NOMO-1 treated with DMSO at 0.1 percent for 48 hours (cell line): Measurements from ENCODE around the gene CCDC33.

ENCODE experiments used
- DNase-seq: peaks from one replicate; lab custom pipeline; 2025; ENCODE audit not compliant: unreplicated experiment; lab: John Stamatoyannopoulos, UW

CCDC33 gene

GRCh38 chr15:74311734-74312444 lies 75.8 kb downstream of the CCDC33 start:
- no peak for DNase-seq

- DNase-seq, result no peak
These were observed 76.4 kb downstream of the CCDC33 start for GRCh38 chr15:74312445-74313007.

GRCh38 chr15:74313889-74314288 lies 77.8 kb downstream of the CCDC33 start:
- DNase-seq, result no peak

- no peak for DNase-seq
These were observed 78.8 kb downstream of the CCDC33 start for GRCh38 chr15:74314795-74315438.

GRCh38 chr15:74315626-74316025 lies 79.5 kb downstream of the CCDC33 start:
- peak; percentile 19 for DNase-seq

GRCh38 chr15:74316141-74316540 lies 80.0 kb downstream of the CCDC33 start:
- no peak for DNase-seq

- DNase-seq, result no peak
These were observed 81.8 kb downstream of the CCDC33 start for GRCh38 chr15:74317820-74318375.

GRCh38 chr15:74318376-74319137 lies 82.4 kb downstream of the CCDC33 start:
- DNase-seq, result peak; percentile 26

GRCh38 chr15:74319138-74319460 lies 83.0 kb downstream of the CCDC33 start:
- no peak for DNase-seq

- DNase-seq, result no peak
These were observed 83.6 kb downstream of the CCDC33 start for GRCh38 chr15:74319596-74320351.

- no peak for DNase-seq
These were observed 84.5 kb downstream of the CCDC33 start for GRCh38 chr15:74320352-74321247.

GRCh38 chr15:74322558-74323180 lies 86.5 kb downstream of the CCDC33 start:
- DNase-seq, result peak; percentile 39

- no peak for DNase-seq
These were observed 88.6 kb downstream of the CCDC33 start for GRCh38 chr15:74324714-74325113.

- DNase-seq, result no peak
These were observed 90.6 kb downstream of the CCDC33 start for GRCh38 chr15:74326746-74327145.

GRCh38 chr15:74327756-74328155 lies 91.6 kb downstream of the CCDC33 start:
- no peak for DNase-seq

- no peak for DNase-seq
These were observed 92.4 kb downstream of the CCDC33 start for GRCh38 chr15:74328331-74329056.

- DNase-seq, result no peak
These were observed 94.8 kb downstream of the CCDC33 start for GRCh38 chr15:74330861-74331408.

- DNase-seq, result no peak
These were observed 95.9 kb downstream of the CCDC33 start for GRCh38 chr15:74332011-74332410.
